GM12878 (cell line): ENCODE measurements around the gene ANKRD65. TPM values are rescaled to one million over a fixed set of nuclear protein-coding genes. Genes with fewer than 3 reads are reported as not detected.

Source experiments
- ATAC-seq: fragments of 200-7000 bp; cut with Tn5 transposase; 3 replicates; pipeline ENCODE4 v1.9.1; 2020; ENCODE audit warnings: mild to moderate bottlenecking, moderate library complexity
- BruUV-seq: library from RNA; stranded (reverse); fragments of 400-500 nt; replicated peaks from 2 replicates; lab custom pipeline; 2021; lab: Mats Ljungman, UMichigan
- CTCF ChIA-PET: fragments of 300-600 bp; sonication (Branson Sonifier 250); formaldehyde crosslinking; extraction: SDS; loops from one replicate; lab custom pipeline; 2021; ENCODE audit warnings: inconsistent platforms; lab: Yijun Ruan, JAX
- POLR2A ChIA-PET: fragments of 350-600 bp; formaldehyde crosslinking; extraction: SDS; loops from one replicate; lab custom pipeline; 2021; ENCODE audit warnings: inconsistent platforms; lab: Charles Lee
- RAD21 ChIA-PET: fragments of 300-600 bp; sonication (Branson Sonifier 250); formaldehyde crosslinking; loops from one replicate; lab custom pipeline; 2023; ENCODE audit warnings: antibody characterized with exemption; ENCODE audit not compliant: unreplicated experiment; lab: Charles Lee
- SMC1A ChIA-PET: fragments of 300-600 bp; sonication (Branson Sonifier 250); formaldehyde crosslinking; loops from one replicate; lab custom pipeline; 2023; ENCODE audit not compliant: unreplicated experiment, uncharacterized antibody; lab: Charles Lee
- DNase-seq: peaks from one replicate; pipeline ENCODE4 v3.0.0-alpha.2; 2011; ENCODE audit warnings: low read depth, low spot score
- FAIRE-seq: peaks from 3 replicates; lab custom pipeline; 2011; peaks lifted over from hg19 to GRCh38; lab: Jason Lieb, UNC
- H2AFZ ChIP-seq: 2 replicates; pipeline ENCODE4 v1.6.0; 2011; ENCODE audit warnings: low read depth, low read length, control low read depth; ENCODE audit not compliant: control insufficient read depth
- H3K27ac ChIP-seq: 2 replicates; pipeline ENCODE4 v1.5.1; 2011; ENCODE audit warnings: control low read depth; ENCODE audit not compliant: control insufficient read depth, insufficient read depth
- H3K27me3 ChIP-seq, 2 experiments: replicated peaks in 1 of 2; 2 replicates each; pipeline versions ENCODE4 v1.6.0 to v1.6.1; 2011; ENCODE audit warnings: low read length in 1 of 2; ENCODE audit not compliant: control insufficient read depth in 2 of 2, insufficient read depth in 2 of 2
- H3K36me3 ChIP-seq, 2 experiments: 2 replicates each; pipeline ENCODE4 v1.5.1; 2011; ENCODE audit warnings: low read length in 1 of 2; ENCODE audit not compliant: control insufficient read depth in 2 of 2, insufficient read depth in 2 of 2
- H3K4me1 ChIP-seq: 2 replicates; pipeline ENCODE4 v1.6.1; 2011; ENCODE audit warnings: mild to moderate bottlenecking, low read length, moderate library complexity, mixed read lengths; ENCODE audit not compliant: control insufficient read depth, insufficient read depth
- H3K4me2 ChIP-seq: 2 replicates; pipeline ENCODE4 v1.6.0; 2011; ENCODE audit warnings: control low read depth; ENCODE audit not compliant: control insufficient read depth, insufficient read depth
- H3K4me3 ChIP-seq: fragments of 200-600 bp; sonication (generic); 2 replicates; pipeline ENCODE4 v1.5.1; 2016
- H3K79me2 ChIP-seq: 2 replicates; pipeline ENCODE4 v1.6.0; 2011; ENCODE audit warnings: low read length; ENCODE audit not compliant: control insufficient read depth, insufficient read depth
- H3K9ac ChIP-seq: 2 replicates; pipeline ENCODE4 v1.8.0; 2011; ENCODE audit warnings: low read length, control low read depth, mixed read lengths; ENCODE audit not compliant: control insufficient read depth, insufficient read depth
- H3K9me3 ChIP-seq: replicated peaks from 3 replicates; pipeline ENCODE4 v1.5.1; 2011; ENCODE audit warnings: mild to moderate bottlenecking, low read length; ENCODE audit not compliant: control insufficient read depth, insufficient read depth
- H4K20me1 ChIP-seq: 2 replicates; pipeline ENCODE4 v1.6.0; 2011; ENCODE audit not compliant: control insufficient read depth, insufficient read depth
- ATF3 ChIP-seq: IDR thresholded peaks from 2 replicates; pipeline ENCODE4 v1.6.1; 2011; ENCODE audit warnings: low read depth, mild to moderate bottlenecking, low read length, moderate library complexity, borderline replicate concordance; ENCODE audit errors: extremely low read depth
- ATF7 ChIP-seq: fragments of 450-650 bp; IDR thresholded peaks from 2 replicates; pipeline ENCODE4 v1.6.1; 2016; ENCODE audit warnings: low read depth, mild to moderate bottlenecking
- CEBPB ChIP-seq, 2 experiments: fragments of 150-350 bp in 1 of 2; IDR thresholded peaks; 2 replicates each; pipeline ENCODE4 v1.6.1; 2012 to 2014; ENCODE audit warnings: low read depth in 2 of 2, low read length in 2 of 2, borderline replicate concordance in 1 of 2, inconsistent platforms in 1 of 2
- NRF1 ChIP-seq: conservative IDR thresholded peaks from 2 replicates; pipeline ENCODE4 v1.6.1; 2011; ENCODE audit warnings: mild to moderate bottlenecking, low read depth, low read length, improper control_type of control experiment
- POLR2A ChIP-seq: IDR thresholded peaks from 2 replicates; pipeline ENCODE4 v1.6.1; 2011; ENCODE audit warnings: low read depth, mild to moderate bottlenecking, low read length
- PRDM15 ChIP-seq: fragments of 450-650 bp; formaldehyde crosslinking; IDR thresholded peaks from 2 replicates; pipeline ENCODE4 v1.4.0; 2020; ENCODE audit warnings: mild to moderate bottlenecking, moderate library complexity
- USF2 ChIP-seq: IDR thresholded peaks from 2 replicates; pipeline ENCODE4 v1.6.1; 2011; ENCODE audit warnings: low read depth, low read length, improper control_type of control experiment, borderline replicate concordance
- WRNIP1 ChIP-seq: IDR thresholded peaks from 2 replicates; pipeline ENCODE4 v1.6.1; 2011; ENCODE audit warnings: low read depth, low read length, improper control_type of control experiment, borderline replicate concordance
- ZBTB4 ChIP-seq: fragments of 450-650 bp; formaldehyde crosslinking; IDR thresholded peaks from 2 replicates; pipeline ENCODE4 v1.4.0; 2022; ENCODE audit warnings: mild to moderate bottlenecking, moderate library complexity
- ZNF592 ChIP-seq: fragments of 450-650 bp; IDR thresholded peaks from 2 replicates; pipeline ENCODE4 v1.6.1; 2017; ENCODE audit warnings: mild to moderate bottlenecking, moderate library complexity
- ZSCAN29 ChIP-seq: fragments of 450-650 bp; IDR thresholded peaks from 2 replicates; pipeline ENCODE4 v1.6.1; 2017; ENCODE audit warnings: mild to moderate bottlenecking, moderate library complexity
- whole genome bisulfite sequencing: methylation state at CpG from one replicate; pipeline ENCODE4 v1.1.6; 2016; ENCODE audit warnings: low lambda C conversion rate; ENCODE audit not compliant: insufficient replicate concordance, insufficient coverage; ENCODE audit errors: missing lambda C conversion rate; 5-methylcytosine and 5-hydroxymethylcytosine counted together
- in situ Hi-C: fragments of 300-500 bp; cut with MboI; formaldehyde crosslinking; loops from 9 replicates; pipeline ENCODE4 v1.14.3; 2018; ENCODE audit warnings: mixed read lengths
- intact Hi-C: fragments of 100-400 bp; cut with micrococcal nuclease; formaldehyde crosslinking; loops from one replicate; pipeline ENCODE4 v1.14.2; 2022; ENCODE audit not compliant: unreplicated experiment
- polyA plus RNA-seq, 11 experiments: library from polyadenylated mRNA; depleted of rRNA in 4 of 11; unstranded in 6 of 11; stranded (reverse) in 5 of 11; fragments of >200 nt; fragmentation: Nextera tagmentation in 4 of 11; fragmentation: Illumina TruSeq in 1 of 11; extraction: Ambion mirVana in 4 of 11; extraction: Trizol in 1 of 11; gene quantifications; 1 replicate in 1 of 11; 2 replicates in 10 of 11; pipeline versions ENCODE4 v1.2.1 to v1.2.3, GENCODE V29; 2011 to 2016; ENCODE audit warnings: inconsistent platforms in 2 of 11, missing spikeins in 2 of 11, low read depth in 1 of 11
- total RNA-seq, 4 experiments: library from RNA; depleted of rRNA in 3 of 4; stranded (reverse); fragments of >200 nt in 3 of 4; fragmentation: Illumina TruSeq in 1 of 4; extraction: Trizol in 1 of 4; gene quantifications; 2 replicates each; pipeline versions ENCODE4 v1.2.1 to v1.2.3, GENCODE V29; 2013 to 2021

The ANKRD65 gene
- total and polyA plus RNA-seq, 10 of the 15 experiments (the other 5 are each of a cell fraction or from before 2014, with no cell fraction given): 0.05 to 2.8 (median 0.37) TPM

GRCh38 chr1:1424707-1425106 is 3.6 kb upstream of the ANKRD65 start:
- Histone ChIP-seq H3K4me2 (no peak overlapping the region), H3K36me3 (no peaks in the 10 kb centered on the region), H4K20me1 (no peaks in the 10 kb centered on the region), H3K79me2 (no peaks in the 10 kb centered on the region), H3K4me3 (no peak overlapping the region), H3K4me1 (peaks cover 4% of the 10 kb centered on the region; the same call in 1 of the 2 replicates), H3K27ac (no peak overlapping the region), H3K27me3 (no peaks in the 10 kb centered on the region), H2AFZ (no peak overlapping the region), H3K9ac (no peak overlapping the region), H3K9me3 (no peaks in the 10 kb centered on the region)
- ChIA-PET SMC1A (interaction anchor here (0.6 kb wide), 1 partner anchor 52 kb away, joined by 6 read pairs; no protein-coding TSS in a partner anchor), CTCF (interaction anchor here (0.7 to 1.0 kb wide), 2 partner anchors 16 to 17 kb away, joined by 3 read pairs; no protein-coding TSS in a partner anchor), POLR2A (interaction anchor here (0.7 kb wide), 1 partner anchor 156 kb away, joined by 3 read pairs; no protein-coding TSS in a partner anchor), RAD21 (no interaction called here)
- DNase-seq: no peak
- ATAC-seq: no peak
- 83% methylated on average over 15 of the region's 15 CpGs for WGBS
- FAIRE-seq: no peak
- in situ Hi-C loops (no loop called here), intact Hi-C loops (no loop called here)
- BruUV-seq: no TSS peak
- TF ChIP-seq ATF3: no peak
- TF ChIP-seq ATF7: no peak
- no peak for TF ChIP-seq POLR2A
- no peak for TF ChIP-seq WRNIP1
- no peak for TF ChIP-seq ZNF592
- no peak for TF ChIP-seq CEBPB (IDR thresholded peaks at IDR 0.05; ENCODE audit: borderline replicate concordance in 1 of 2, low read depth in 2 of 2, low read length in 2 of 2)
- no peak for TF ChIP-seq NRF1
- no peak for TF ChIP-seq USF2
- no peak for TF ChIP-seq ZBTB4 (CRISPR knock-in tag)
- TF ChIP-seq PRDM15 (CRISPR knock-in tag): no peak
- no peak for TF ChIP-seq ZSCAN29
